Tibial nerve (tissue), 4 donors: ENCODE results near the gene THSD4.

Source experiments
- EP300 ChIP-seq, 2 donors: sonication (generic); formaldehyde crosslinking; IDR thresholded peaks; one replicate each; pipeline ENCODE4 v1.6.1; 2017; ENCODE audit warnings: antibody characterized with exemption in 2 of 2, mild to moderate bottlenecking in 1 of 2
- POLR2A ChIP-seq, 2 donors: fragments of 450-650 bp; IDR thresholded peaks; one replicate each; pipeline ENCODE4 v1.6.1; 2017; ENCODE audit warnings: antibody characterized with exemption in 2 of 2, mild to moderate bottlenecking in 2 of 2, moderate library complexity in 2 of 2
- TF ChIP-seq, protein P1 (sequence below), 5 experiments: fragments of 200-600 bp in 3 of 5; fragments of 450-650 bp in 2 of 5; sonication (generic) in 3 of 5; IDR thresholded peaks; one replicate each; pipeline ENCODE4 v1.5.1; 2016 to 2019; ENCODE audit warnings: antibody characterized with exemption in 5 of 5, mild to moderate bottlenecking in 3 of 5, moderate library complexity in 2 of 5

DNA sequence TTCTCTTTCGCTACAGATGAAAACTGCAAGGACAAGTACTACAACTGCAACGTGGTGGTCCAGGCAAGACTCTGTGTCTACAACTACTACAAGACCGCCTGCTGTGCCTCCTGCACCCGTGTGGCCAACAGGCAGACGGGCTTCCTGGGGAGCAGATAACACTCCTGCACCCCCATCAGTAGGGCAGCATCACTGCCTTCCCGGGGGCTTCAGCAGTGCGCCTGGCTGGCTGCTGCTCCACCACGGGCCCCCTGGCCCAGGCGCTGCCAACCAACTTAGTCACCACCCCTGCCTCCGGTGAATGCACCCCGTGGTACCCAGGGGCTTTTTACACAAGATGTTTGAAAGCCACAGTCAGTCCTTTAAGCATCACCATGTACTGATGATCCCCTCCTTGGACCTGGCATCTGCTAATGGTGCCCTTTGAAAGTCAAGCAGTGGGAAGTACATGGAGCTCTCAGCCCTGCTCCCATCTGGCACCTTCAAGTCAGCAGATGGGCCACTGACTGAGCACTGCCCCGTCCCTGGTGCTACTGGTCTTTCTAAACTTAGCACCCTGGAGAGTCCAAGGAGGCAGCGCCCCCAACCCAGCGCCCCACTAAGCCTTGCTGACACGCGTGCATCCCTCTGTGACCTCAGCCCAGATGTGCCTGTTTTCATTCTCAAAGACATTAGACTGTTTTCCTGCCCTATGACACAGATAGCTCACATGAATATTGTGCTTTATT is 662.1 kb downstream of the THSD4 start:
- TF ChIP-seq EP300 (IDR thresholded peaks at IDR 0.05) (no peak), POLR2A (IDR thresholded peaks at IDR 0.05) (no peak)
- TF ChIP-seq, protein P1, sequence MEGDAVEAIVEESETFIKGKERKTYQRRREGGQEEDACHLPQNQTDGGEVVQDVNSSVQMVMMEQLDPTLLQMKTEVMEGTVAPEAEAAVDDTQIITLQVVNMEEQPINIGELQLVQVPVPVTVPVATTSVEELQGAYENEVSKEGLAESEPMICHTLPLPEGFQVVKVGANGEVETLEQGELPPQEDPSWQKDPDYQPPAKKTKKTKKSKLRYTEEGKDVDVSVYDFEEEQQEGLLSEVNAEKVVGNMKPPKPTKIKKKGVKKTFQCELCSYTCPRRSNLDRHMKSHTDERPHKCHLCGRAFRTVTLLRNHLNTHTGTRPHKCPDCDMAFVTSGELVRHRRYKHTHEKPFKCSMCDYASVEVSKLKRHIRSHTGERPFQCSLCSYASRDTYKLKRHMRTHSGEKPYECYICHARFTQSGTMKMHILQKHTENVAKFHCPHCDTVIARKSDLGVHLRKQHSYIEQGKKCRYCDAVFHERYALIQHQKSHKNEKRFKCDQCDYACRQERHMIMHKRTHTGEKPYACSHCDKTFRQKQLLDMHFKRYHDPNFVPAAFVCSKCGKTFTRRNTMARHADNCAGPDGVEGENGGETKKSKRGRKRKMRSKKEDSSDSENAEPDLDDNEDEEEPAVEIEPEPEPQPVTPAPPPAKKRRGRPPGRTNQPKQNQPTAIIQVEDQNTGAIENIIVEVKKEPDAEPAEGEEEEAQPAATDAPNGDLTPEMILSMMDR (IDR thresholded peaks at IDR 0.05), result no peak
